Astrocyte (in vitro differentiated cells and primary cell): Measurements from ENCODE around the gene PTPRN2. TPM values are rescaled to one million over a fixed set of nuclear protein-coding genes. Genes with fewer than 3 reads are reported as not detected.

Experiments
- DNase-seq: peaks from one replicate; pipeline ENCODE4 v3.0.0-alpha.2; 2010; ENCODE audit warnings: low read depth
- FAIRE-seq: peaks from 2 replicates; lab custom pipeline; 2011; peaks lifted over from hg19 to GRCh38; lab: Jason Lieb, UNC
- H2AFZ ChIP-seq: 2 replicates; pipeline ENCODE4 v1.6.0; 2012; ENCODE audit warnings: low read depth, low read length, inconsistent platforms
- H3K27ac ChIP-seq: 2 replicates; pipeline ENCODE4 v1.5.1; 2011; ENCODE audit warnings: low read depth, low read length, inconsistent platforms
- H3K27me3 ChIP-seq: 2 replicates; pipeline ENCODE4 v1.6.0; 2011; ENCODE audit warnings: low read length, inconsistent platforms; ENCODE audit not compliant: insufficient read depth
- H3K36me3 ChIP-seq: 2 replicates; pipeline ENCODE4 v1.5.1; 2011; ENCODE audit warnings: low read length, inconsistent platforms; ENCODE audit not compliant: insufficient read depth
- H3K4me1 ChIP-seq: 2 replicates; pipeline ENCODE4 v1.5.1; 2011; ENCODE audit warnings: low read length, inconsistent platforms; ENCODE audit not compliant: insufficient read depth
- H3K4me2 ChIP-seq: 2 replicates; pipeline ENCODE4 v1.6.0; 2012; ENCODE audit warnings: low read length, inconsistent platforms
- H3K4me3 ChIP-seq: 2 replicates; pipeline ENCODE4 v1.5.1; 2011; ENCODE audit warnings: low read depth, mild to moderate bottlenecking, low read length, inconsistent platforms; ENCODE audit not compliant: insufficient read depth
- H3K79me2 ChIP-seq: 2 replicates; pipeline ENCODE4 v1.6.0; 2012; ENCODE audit warnings: mild to moderate bottlenecking, low read length, inconsistent platforms; ENCODE audit not compliant: insufficient read depth
- H3K9ac ChIP-seq: 2 replicates; pipeline ENCODE4 v1.6.0; 2012; ENCODE audit warnings: mild to moderate bottlenecking, low read length, inconsistent platforms
- H3K9me3 ChIP-seq: 2 replicates; pipeline ENCODE4 v1.5.1; 2012; ENCODE audit warnings: low read depth, mild to moderate bottlenecking, low read length, inconsistent platforms; ENCODE audit not compliant: insufficient read depth
- H4K20me1 ChIP-seq: 2 replicates; pipeline ENCODE4 v1.6.0; 2012; ENCODE audit warnings: low read length, inconsistent platforms; ENCODE audit not compliant: insufficient read depth
- H3K27ac Mint-ChIP-seq: one replicate; pipeline ENCODE4 v1.8.0; 2021; ENCODE audit warnings: mild to moderate bottlenecking, mixed read lengths; ENCODE audit not compliant: unreplicated experiment
- H3K27me3 Mint-ChIP-seq: one replicate; pipeline ENCODE4 v1.8.0; 2021; ENCODE audit warnings: low read depth, mixed read lengths; ENCODE audit not compliant: unreplicated experiment
- H3K36me3 Mint-ChIP-seq: one replicate; pipeline ENCODE4 v1.8.0; 2021; ENCODE audit warnings: low read depth, mixed read lengths; ENCODE audit not compliant: unreplicated experiment
- H3K4me1 Mint-ChIP-seq: one replicate; pipeline ENCODE4 v1.8.0; 2021; ENCODE audit warnings: low read depth, mixed read lengths; ENCODE audit not compliant: unreplicated experiment
- H3K4me3 Mint-ChIP-seq: one replicate; pipeline ENCODE4 v1.8.0; 2021; ENCODE audit warnings: mild to moderate bottlenecking, moderate library complexity, mixed read lengths; ENCODE audit not compliant: unreplicated experiment
- H3K9me3 Mint-ChIP-seq: one replicate; pipeline ENCODE4 v1.8.0; 2021; ENCODE audit warnings: mild to moderate bottlenecking, mixed read lengths; ENCODE audit not compliant: unreplicated experiment
- CTCF ChIP-seq: IDR thresholded peaks from 2 replicates; pipeline ENCODE4 v1.5.1; 2011; ENCODE audit warnings: low read depth, mild to moderate bottlenecking, inconsistent platforms, low read length, moderate library complexity; ENCODE audit not compliant: insufficient read depth
- EZH2 ChIP-seq: IDR thresholded peaks from 2 replicates; pipeline ENCODE4 v1.6.1; 2012; ENCODE audit warnings: mild to moderate bottlenecking, low read length, inconsistent platforms; ENCODE audit not compliant: insufficient read depth
- total RNA-seq: library from RNA; stranded (reverse); gene quantifications from 2 replicates; pipeline ENCODE4 v1.2.1, GENCODE V29; 2021

Gene PTPRN2
- total RNA-seq, 1 donor from 2014 or later = 0.09 TPM

DNA sequence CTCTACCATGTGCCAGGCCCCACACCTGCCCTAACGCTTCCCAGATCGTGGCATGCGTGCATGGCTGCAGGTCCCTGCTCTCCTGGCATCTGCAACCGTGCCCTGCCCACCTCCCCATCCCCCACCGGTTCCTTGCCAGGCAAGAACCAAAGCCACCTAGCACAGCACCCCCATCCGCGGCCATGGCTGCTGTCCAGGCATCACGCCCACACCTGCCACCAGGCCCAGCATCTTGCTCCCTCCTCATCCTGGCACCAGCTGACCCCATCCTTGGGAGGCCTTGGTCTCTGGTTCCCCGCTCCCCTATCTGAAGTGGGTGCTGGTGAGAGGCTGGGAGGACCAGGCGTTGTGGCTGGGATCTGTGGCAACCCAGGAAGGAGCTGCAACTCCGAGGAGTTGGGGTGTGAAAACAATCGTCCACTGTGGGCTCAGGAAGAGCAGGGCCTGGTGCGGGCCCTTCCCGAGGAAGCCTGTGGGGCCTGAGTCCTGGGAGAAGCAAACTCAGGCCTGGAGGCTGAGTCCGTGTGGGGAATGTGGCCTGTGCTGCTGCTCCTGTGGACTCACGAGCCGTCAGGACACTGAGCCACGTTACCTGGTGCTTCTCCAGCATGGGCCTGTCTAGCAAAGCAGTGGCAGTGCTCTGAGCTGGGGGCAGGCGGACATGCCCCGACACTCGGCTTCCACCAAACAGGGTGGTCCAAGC, 833.8 kb downstream of the PTPRN2 start:
- DNase-seq (no peak), FAIRE-seq (no peak)
- TF ChIP-seq EZH2 (no peak), CTCF (no peak)
- Mint-ChIP-seq H3K36me3 (no peaks in the 10 kb centered on the region), H3K4me3 (no peak overlapping the region), H3K9me3 (peaks cover 23% of the 10 kb centered on the region), H3K27me3 (no peaks in the 10 kb centered on the region), H3K4me1 (no peaks in the 10 kb centered on the region), H3K27ac (no peak overlapping the region)
- H3K9ac ChIP-seq = no peak overlapping the region
- no peaks in the 10 kb centered on the region for H3K4me1 ChIP-seq
- no peaks in the 10 kb centered on the region for H3K27me3 ChIP-seq
- H3K4me2 ChIP-seq = no peak overlapping the region
- no peaks in the 10 kb centered on the region for H3K9me3 ChIP-seq
- H3K36me3 ChIP-seq = no peaks in the 10 kb centered on the region
- H3K79me2 ChIP-seq = no peaks in the 10 kb centered on the region
- no peak overlapping the region for H3K27ac ChIP-seq
- no peaks in the 10 kb centered on the region for H4K20me1 ChIP-seq
- no peak overlapping the region for H3K4me3 ChIP-seq
- no peak overlapping the region for H2AFZ ChIP-seq

GRCh38 chr7:157752832-157753291, 834.8 kb downstream of the PTPRN2 start:
- Histone ChIP-seq H2AFZ (no peak overlapping the region), H3K4me3 (no peak overlapping the region), H3K4me2 (no peak overlapping the region), H3K4me1 (no peaks in the 10 kb centered on the region), H3K9ac (no peak overlapping the region), H3K79me2 (no peaks in the 10 kb centered on the region), H4K20me1 (no peaks in the 10 kb centered on the region), H3K27ac (no peak overlapping the region), H3K27me3 (no peaks in the 10 kb centered on the region), H3K9me3 (no peaks in the 10 kb centered on the region), H3K36me3 (no peaks in the 10 kb centered on the region)
- Mint-ChIP-seq H3K27ac (no peak overlapping the region), H3K27me3 (no peaks in the 10 kb centered on the region), H3K4me3 (no peak overlapping the region), H3K36me3 (no peaks in the 10 kb centered on the region), H3K4me1 (no peaks in the 10 kb centered on the region), H3K9me3 (peaks cover 20% of the 10 kb centered on the region)
- FAIRE-seq (no peak), DNase-seq (peak; percentile 40)
- TF ChIP-seq EZH2 (no peak), CTCF (no peak)

DNA sequence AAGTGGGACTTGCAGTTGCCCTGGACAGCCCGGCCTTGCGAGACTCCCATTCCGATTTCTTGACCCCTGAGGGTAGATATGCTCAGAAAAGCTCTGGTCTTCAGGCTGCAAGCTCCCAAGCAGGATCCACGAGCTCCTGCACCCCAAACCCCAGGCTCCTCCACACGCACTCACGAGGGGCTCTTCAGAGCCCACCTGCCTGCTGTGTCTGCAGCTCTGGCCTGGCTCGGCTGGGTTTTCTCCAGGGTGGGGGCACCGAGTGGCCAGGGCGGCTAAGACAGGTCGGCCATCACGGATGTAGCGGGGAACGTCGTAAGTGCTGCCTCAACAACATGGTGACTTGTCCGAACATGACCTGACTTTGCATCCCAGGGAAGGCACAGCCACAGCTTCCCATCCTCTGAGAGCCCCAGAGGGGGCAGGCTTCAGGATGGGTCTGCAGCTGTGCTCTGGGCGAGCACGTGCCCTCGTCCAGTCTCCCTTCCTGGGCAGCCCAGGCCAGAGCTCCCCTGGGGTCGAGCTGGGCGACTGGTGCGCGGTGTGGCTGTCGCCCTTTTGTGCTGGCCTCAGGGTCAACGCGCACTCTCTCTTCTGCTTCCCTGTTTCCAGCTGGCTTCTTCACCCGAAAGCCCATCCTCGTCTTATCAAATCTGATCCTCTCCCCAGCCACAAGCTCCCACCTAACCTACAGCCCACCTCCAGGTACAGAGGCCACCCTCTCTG, 835.5 kb downstream of the PTPRN2 start:
- Histone ChIP-seq H3K9ac (no peak overlapping the region), H3K27ac (no peak overlapping the region), H3K79me2 (no peaks in the 10 kb centered on the region), H3K4me3 (no peak overlapping the region), H4K20me1 (no peaks in the 10 kb centered on the region), H3K9me3 (no peaks in the 10 kb centered on the region), H2AFZ (no peak overlapping the region), H3K36me3 (no peaks in the 10 kb centered on the region), H3K4me1 (no peaks in the 10 kb centered on the region), H3K27me3 (no peaks in the 10 kb centered on the region), H3K4me2 (no peak overlapping the region)
- no peaks in the 10 kb centered on the region for H3K36me3 Mint-ChIP-seq
- no peak overlapping the region for H3K27ac Mint-ChIP-seq
- H3K27me3 Mint-ChIP-seq = no peaks in the 10 kb centered on the region
- no peak for FAIRE-seq
- H3K4me1 Mint-ChIP-seq = no peaks in the 10 kb centered on the region
- no peak overlapping the region for H3K4me3 Mint-ChIP-seq
- TF ChIP-seq EZH2 = no peak
- no peak for TF ChIP-seq CTCF
- DNase-seq = no peak
- peaks cover 18% of the 10 kb centered on the region for H3K9me3 Mint-ChIP-seq
